Erythroblast (primary cell): ENCODE data around the gene COMTD1.

Experiments
- DNase-seq, 2 experiments: peaks; one replicate each; lab custom pipeline; 2025; lab: John Stamatoyannopoulos, UW
- GATA1 ChIP-seq: IDR thresholded peaks from 2 replicates; pipeline ENCODE4 v1.6.1; 2011; ENCODE audit warnings: low read depth, mild to moderate bottlenecking, control low read depth, low read length, moderate library complexity
- POLR2A ChIP-seq: IDR thresholded peaks from 2 replicates; pipeline ENCODE4 v1.6.1; 2011; ENCODE audit warnings: mild to moderate bottlenecking, low read length

COMTD1 gene

GRCh38 chr10:75239096-75239790, 3.5 kb upstream of the COMTD1 start:
- DNase-seq: no peak
- TF ChIP-seq POLR2A (no peak), GATA1 (no peak)

DNA sequence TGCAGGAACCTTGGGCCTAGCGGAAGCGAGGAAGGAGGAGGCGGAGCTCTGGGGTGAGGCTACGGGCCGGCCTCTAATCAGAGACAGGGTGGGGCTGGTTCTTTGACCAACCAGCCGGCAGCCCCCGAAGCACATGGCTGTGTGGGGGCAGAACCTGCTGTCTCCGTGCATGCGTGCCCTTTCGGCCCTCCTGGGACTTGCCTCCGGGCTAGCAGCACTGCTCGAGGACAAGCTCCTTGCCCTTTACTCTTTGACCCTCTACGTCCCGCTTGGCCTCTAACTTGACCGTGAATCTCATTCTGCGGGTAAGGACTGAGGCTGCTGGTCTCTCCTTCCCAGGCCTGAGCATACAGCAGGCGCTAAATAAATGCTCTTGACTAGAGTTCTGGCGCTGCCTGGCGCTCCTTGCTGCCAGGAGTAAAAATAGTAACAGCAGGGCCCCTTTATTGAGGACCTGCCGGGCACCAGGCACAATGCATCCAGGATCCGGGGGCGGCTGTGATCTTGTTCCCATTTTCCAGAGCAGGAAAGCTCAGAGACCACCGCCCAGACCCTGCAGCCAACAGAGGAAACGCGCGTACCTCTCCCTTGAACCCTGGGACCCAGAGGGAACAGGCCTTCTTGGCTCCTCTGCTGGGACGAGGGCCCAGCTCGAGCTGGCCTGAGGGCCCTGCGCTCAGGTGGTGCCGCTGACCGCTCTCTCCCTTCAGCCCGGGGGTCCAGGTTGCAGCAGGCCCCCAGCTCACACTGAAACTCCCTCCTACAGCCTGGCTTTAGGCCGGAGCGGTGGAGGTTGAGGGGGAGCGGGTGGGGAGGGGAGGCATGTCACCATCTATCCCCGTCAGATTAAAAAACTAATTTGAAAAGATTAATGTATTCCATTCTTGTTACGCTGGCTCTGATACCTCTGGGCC, 2.7 kb upstream of the COMTD1 start:
- TF ChIP-seq GATA1 (no peak), POLR2A (no peak)
- peak in 1 of 2 experiments; percentile 17 for DNase-seq

DNA sequence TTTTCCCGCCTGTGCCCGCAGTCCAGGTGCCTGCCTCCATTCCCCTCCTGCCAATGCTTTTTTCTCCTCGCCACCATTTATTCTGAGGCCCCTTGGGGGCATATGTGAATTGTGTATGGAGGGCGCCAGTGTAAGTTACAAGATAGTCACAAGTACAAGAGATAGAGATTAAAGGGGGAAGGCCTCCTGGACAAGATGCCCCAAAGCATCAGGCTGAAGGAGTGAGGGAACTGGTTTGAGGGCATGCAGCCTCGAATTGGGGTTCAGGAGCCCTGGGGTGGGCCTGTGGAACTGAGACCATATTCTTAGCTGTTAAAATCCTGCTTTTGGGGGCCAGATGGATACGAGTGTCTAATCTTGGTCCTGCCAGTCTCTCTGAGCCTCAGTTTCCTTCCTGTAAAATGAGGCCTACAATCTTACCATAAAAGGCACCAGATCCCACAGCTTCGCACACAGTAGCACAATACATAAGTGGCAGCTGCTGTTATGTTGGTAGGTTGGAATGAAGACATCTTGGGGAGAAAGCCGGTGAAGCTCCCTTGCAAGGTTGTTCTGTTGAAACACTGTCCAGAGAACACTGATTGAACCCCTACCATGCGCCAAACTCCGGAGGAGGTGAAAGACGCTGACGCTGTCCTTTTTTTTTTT, 545 bp upstream of the COMTD1 start:
- no peak for DNase-seq

GRCh38 chr10:75234683-75235374, 928 bp downstream of the COMTD1 start:
- no peak for DNase-seq
- TF ChIP-seq POLR2A (no peak), GATA1 (no peak)

More for the DNA sequence above, 545 bp upstream of the COMTD1 start:
- TF ChIP-seq POLR2A: no peak
- TF ChIP-seq GATA1: no peak

DNA sequence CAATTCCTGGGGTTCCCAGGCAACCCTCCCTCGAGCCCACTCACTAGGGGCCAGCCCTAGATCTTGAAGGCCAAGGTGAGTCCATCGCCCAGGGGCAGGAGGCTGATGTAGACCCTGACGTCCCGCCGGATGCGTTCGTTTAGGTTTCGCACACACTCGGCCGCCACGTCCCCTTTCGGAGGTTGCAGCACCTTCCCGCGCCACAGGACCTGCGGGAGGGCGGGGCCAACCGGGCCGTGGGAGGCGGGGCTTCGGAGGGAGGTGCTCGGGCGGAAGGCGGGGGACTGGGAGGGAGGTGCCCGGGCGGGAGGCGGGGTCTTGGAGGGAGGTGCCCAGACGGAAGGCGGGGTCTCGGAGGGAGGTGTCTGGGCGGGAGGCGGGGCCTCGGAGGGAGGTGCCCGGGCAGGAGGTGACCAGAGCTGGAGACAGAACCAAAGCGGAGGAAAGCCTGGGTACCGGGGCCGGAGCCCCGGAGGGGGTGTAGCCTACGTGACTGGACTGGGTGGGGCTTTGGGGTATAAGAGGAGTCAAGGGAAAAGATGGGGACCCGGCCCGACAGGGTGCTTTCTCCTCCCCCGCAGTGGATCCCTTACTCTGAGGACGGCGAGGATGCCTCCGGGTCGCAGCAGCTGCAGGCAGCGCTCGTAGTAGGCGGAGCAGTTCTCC, 1.6 kb downstream of the COMTD1 start:
- DNase-seq: peak; percentile 95 to 98
- TF ChIP-seq POLR2A: no peak
- TF ChIP-seq GATA1: no peak

- DNase-seq: peak in 1 of 2 experiments; percentile 35
- TF ChIP-seq POLR2A: no peak
- TF ChIP-seq GATA1: no peak
These were observed 2.2 kb downstream of the COMTD1 start for GRCh38 chr10:75233444-75234016.

DNA sequence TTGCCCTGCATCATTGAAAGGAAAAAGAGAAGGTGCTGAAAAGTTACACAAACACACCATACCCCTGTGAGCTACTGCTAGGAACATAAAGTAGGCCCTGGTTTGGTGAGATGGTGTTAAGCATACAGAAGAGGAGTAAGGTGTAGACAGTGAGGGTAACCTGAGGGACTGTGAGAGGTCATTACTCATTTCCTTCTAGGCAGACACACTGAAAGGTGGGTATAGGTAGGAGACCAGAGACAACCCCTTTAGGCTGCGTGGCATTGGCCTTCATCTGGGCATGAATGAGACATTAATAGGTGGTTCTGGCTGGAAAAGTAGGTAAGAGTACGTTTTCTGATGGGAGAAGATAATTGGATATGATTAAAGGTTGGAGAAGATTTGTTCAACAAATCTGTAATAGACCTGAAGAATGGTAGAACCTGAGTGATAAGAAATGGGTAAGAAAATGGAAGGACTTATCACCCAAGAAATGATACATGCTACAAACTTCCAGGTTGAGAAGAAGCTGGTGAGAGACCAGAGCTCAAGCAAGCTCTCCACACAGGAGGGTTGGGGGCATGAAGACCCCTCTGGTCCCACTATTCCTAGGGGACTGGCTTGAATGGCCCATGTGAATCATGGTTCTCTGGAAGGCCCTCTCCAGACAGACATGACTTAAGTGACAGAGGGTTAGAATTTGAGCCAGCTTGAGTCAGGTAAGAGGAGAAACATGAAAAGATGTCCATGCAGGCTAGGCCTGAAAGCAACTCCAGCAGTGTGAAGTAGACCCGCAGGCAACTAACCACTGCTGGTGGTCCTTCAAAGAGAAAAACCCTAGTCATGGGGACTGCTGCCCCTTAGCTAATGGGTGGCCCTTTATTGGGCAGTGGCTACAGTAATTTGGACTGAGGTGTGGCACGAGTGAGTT, 3.8 kb downstream of the COMTD1 start:
- DNase-seq: no peak
- TF ChIP-seq POLR2A (no peak), GATA1 (no peak)

DNA sequence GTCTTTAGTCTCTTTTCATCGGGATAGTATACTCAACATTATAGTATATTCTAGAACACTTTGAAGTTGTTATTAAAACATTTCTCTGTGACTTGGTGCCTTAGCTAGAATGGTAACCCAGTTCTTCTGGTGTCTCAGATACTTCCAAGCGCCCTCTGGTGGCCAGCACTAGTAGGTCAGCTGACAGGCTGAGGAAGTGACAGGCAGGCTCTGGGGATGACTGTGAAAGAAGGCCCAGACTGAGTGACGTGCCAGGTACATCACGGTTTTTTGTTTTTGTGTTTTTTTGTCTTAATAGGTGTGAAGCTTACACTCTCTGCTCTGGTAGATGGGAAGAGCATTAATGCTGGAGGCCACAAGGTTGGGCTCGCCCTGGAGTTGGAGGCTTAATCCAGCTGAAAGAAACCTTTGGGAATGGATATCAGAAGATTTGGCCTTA, 5.1 kb downstream of the COMTD1 start:
- TF ChIP-seq POLR2A (no peak), GATA1 (no peak)
- peak; percentile 87 to 93 for DNase-seq

DNA sequence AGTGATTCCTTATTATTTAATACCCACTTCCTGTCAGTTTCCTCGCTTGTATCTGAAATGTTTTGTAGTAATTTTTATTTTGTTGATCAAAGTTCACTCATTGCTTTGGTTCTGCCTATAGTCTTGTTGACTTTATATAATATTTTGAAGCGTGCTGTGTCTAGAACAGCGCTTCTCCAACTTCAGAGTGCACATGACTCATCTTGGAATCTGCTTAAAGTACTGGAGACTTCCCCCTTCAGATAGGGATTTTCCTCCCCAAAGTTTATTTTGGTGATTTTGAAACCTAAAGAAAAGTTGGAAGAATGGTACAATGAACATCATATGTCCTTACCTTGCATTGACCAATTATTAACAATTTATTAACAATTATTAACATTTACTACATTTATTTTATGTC, 5.8 kb downstream of the COMTD1 start:
- no peak for DNase-seq

DNA sequence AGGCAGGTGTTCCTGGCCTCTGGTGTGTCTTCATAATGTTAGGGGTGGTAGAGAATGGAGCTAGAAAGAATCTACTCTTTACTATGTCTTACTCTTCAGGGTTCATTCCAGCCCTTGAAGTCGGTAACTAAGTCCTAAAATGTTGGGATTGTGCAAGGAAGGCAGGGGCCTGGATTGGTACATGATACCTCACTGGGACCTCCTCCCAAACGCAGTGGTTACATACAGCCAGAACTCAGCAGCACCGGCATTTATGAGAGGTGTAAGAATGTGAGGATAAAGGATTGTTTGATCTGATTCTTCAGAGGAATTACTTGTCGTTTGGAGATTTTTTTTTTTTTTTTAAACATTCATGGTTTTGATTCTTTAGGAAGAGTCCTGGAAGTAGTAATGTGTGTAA, 6.9 kb downstream of the COMTD1 start:
- TF ChIP-seq GATA1 (no peak), POLR2A (no peak)
- DNase-seq: no peak

More for the DNA sequence above, 5.8 kb downstream of the COMTD1 start:
- TF ChIP-seq POLR2A (no peak), GATA1 (no peak)

GRCh38 chr10:75228278-75228677, 7.5 kb downstream of the COMTD1 start:
- DNase-seq: no peak
- TF ChIP-seq GATA1 (no peak), POLR2A (no peak)

GRCh38 chr10:75226656-75227055, 9.1 kb downstream of the COMTD1 start:
- no peak for DNase-seq
- TF ChIP-seq GATA1 (no peak), POLR2A (no peak)
